ENCODE measurements around the gene ISOC2. TPM values are rescaled to one million over a fixed set of nuclear protein-coding genes. Genes with fewer than 3 reads are reported as not detected.
"Not testable (repeated sequence)": the region's sequence is repeated elsewhere in the genome, so short reads cannot be mapped to it uniquely, and the experiment has no call there.

Gene ISOC2, protein sequence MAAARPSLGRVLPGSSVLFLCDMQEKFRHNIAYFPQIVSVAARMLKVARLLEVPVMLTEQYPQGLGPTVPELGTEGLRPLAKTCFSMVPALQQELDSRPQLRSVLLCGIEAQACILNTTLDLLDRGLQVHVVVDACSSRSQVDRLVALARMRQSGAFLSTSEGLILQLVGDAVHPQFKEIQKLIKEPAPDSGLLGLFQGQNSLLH
- total RNA-seq = 10 to 100 TPM; 19.5 to 20.3 TPM

DNA sequence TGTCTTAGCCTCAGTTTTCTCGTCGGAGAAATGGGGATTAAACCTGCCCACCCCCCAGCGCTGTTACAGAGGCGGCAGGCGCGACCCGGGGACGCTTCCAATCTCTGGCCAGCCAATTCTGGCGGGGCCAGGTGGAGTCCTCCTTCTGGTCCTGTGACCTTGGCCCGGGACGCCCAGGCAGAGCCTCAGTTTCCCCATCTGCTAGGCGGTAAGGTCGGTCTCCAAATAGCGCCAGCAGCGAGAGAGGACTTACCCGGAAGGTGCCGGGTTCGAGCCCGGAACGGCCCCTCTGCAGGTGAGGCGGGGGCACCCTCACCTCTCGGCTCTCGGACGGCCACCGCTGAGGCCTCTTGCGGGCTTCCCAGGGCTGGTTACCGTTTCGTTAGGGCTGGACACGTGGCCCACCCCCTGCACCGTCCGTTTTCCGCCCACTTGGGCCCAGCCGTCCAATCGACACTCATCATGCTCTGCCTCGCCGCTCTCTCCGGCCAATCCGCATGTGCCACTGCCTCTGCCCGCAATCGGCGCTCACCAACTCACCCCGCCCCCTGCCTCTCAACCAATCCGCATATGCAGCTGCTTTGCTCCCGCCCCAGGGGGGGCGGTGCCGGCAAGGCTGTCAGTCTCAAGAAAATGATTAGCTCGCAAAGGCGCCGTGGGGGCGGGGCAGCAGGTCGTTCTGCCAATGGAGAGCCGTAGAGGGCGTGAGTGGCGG, at the start of gene ISOC2:
Gene ISOC2 (minus strand): TSS at position 384 of the 715 bp plus-strand sequence. CDS start 5,156 bp downstream, outside the sequence.
- peak; percentile 100 for DNase-seq
- peaks cover 29% of the 10 kb centered on the region for H3K4me1 Mint-ChIP-seq (ENCODE audit: low read depth)
- no peaks in the 10 kb centered on the region for H3K9me3 Mint-ChIP-seq
- peak within 1 kb of the TSS; percentile 88 to 92 for H3K4me3 Mint-ChIP-seq
- ATAC-seq (replicated peaks in 1 of 2) = peak; percentile 96 to 97
- H3K27ac Mint-ChIP-seq = peak within 1 kb of the TSS; percentile 64
- H3K36me3 Mint-ChIP-seq (ENCODE audit: insufficient read depth in 2 of 2) = no peaks in the 10 kb centered on the region
- no peaks in the 10 kb centered on the region for H3K27me3 Mint-ChIP-seq (ENCODE audit: low read depth)

GRCh38 chr19:55508120-55508519, 46.7 kb upstream of the ISOC2 start:
- peaks cover 7% of the 10 kb centered on the region for H3K27me3 Mint-ChIP-seq (ENCODE audit: low read depth)
- no peak overlapping the region for H3K4me3 Mint-ChIP-seq
- H3K9me3 Mint-ChIP-seq = peaks cover 2% of the 10 kb centered on the region in 2 donors
- H3K4me1 Mint-ChIP-seq (ENCODE audit: low read depth) = peaks cover 11% of the 10 kb centered on the region
- no peak overlapping the region for H3K27ac Mint-ChIP-seq
- no peak for DNase-seq
- peaks cover 0 to 2% of the 10 kb centered on the region in 2 donors for H3K36me3 Mint-ChIP-seq (ENCODE audit: insufficient read depth in 2 of 2)
- no peak for ATAC-seq (replicated peaks in 1 of 2)

GRCh38 chr19:55504981-55505380, 43.5 kb upstream of the ISOC2 start:
- ATAC-seq (replicated peaks in 1 of 2) = no peak
- peaks cover 0 to 3% of the 10 kb centered on the region in 2 donors for H3K36me3 Mint-ChIP-seq (ENCODE audit: insufficient read depth in 2 of 2)
- H3K4me3 Mint-ChIP-seq = no peak overlapping the region
- no peak overlapping the region for H3K27ac Mint-ChIP-seq
- H3K9me3 Mint-ChIP-seq = peaks cover 2 to 3% of the 10 kb centered on the region in 2 donors
- DNase-seq = no peak
- H3K27me3 Mint-ChIP-seq (ENCODE audit: low read depth) = no peaks in the 10 kb centered on the region
- peaks cover 25% of the 10 kb centered on the region for H3K4me1 Mint-ChIP-seq (ENCODE audit: low read depth)

DNA sequence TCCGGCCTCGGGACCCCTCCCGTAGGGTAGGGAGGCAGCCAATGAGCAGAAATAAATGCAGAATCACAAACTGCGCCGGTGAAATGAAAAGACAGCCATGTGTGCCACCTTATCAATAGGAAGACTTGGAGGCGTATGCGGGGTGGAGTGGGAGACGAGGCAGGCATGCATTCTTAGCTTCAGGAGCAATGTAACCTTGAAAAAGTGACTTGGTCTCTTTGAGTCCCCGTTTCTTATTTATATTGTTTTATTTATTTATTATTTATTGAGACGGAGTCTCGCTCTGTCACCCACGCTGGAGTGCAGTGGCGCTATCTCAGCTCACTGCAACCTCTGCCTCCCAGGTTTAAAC, 42.8 kb upstream of the ISOC2 start:
- DNase-seq = no peak
- ATAC-seq (replicated peaks in 1 of 2) = no peak
- H3K4me1 Mint-ChIP-seq (ENCODE audit: low read depth) = peaks cover 25% of the 10 kb centered on the region
- no peak overlapping the region for H3K27ac Mint-ChIP-seq
- H3K9me3 Mint-ChIP-seq = peaks cover 2 to 3% of the 10 kb centered on the region in 2 donors
- H3K4me3 Mint-ChIP-seq = peak overlapping the region; percentile 72 to 81
- H3K36me3 Mint-ChIP-seq (ENCODE audit: insufficient read depth in 2 of 2) = peaks cover 0 to 3% of the 10 kb centered on the region in 2 donors
- no peaks in the 10 kb centered on the region for H3K27me3 Mint-ChIP-seq (ENCODE audit: low read depth)

- Mint-ChIP-seq H3K27me3 (ENCODE audit: low read depth) (no peaks in the 10 kb centered on the region), H3K27ac (peak overlapping the region; percentile 84), H3K36me3 (ENCODE audit: insufficient read depth in 2 of 2) (peaks cover 0 to 3% of the 10 kb centered on the region in 2 donors), H3K4me1 (ENCODE audit: low read depth) (peaks cover 25% of the 10 kb centered on the region), H3K9me3 (peaks cover 2 to 3% of the 10 kb centered on the region in 2 donors), H3K4me3 (peak overlapping the region; percentile 72 to 81)
- ATAC-seq (replicated peaks in 1 of 2) (peak; percentile 96 to 97), DNase-seq (peak; percentile 93 to 95)
Measured at GRCh38 chr19:55503502-55504251, 42.2 kb upstream of the ISOC2 start.

GRCh38 chr19:55503157-55503501, 41.7 kb upstream of the ISOC2 start:
- Mint-ChIP-seq H3K4me1 (ENCODE audit: low read depth) (peaks cover 25% of the 10 kb centered on the region), H3K36me3 (ENCODE audit: insufficient read depth in 2 of 2) (peaks cover 0 to 3% of the 10 kb centered on the region in 2 donors), H3K4me3 (peak overlapping the region; percentile 72 to 81), H3K27ac (peak overlapping the region; percentile 84), H3K27me3 (ENCODE audit: low read depth) (no peaks in the 10 kb centered on the region), H3K9me3 (peaks cover 2 to 3% of the 10 kb centered on the region in 2 donors)
- ATAC-seq (replicated peaks in 1 of 2) = no peak
- DNase-seq = no peak

GRCh38 chr19:55502197-55502952, 40.9 kb upstream of the ISOC2 start:
- Mint-ChIP-seq H3K36me3 (ENCODE audit: insufficient read depth in 2 of 2) (peaks cover 0 to 3% of the 10 kb centered on the region in 2 donors), H3K9me3 (peaks cover 2 to 3% of the 10 kb centered on the region in 2 donors), H3K4me1 (ENCODE audit: low read depth) (peaks cover 25% of the 10 kb centered on the region), H3K27me3 (ENCODE audit: low read depth) (no peaks in the 10 kb centered on the region), H3K27ac (peak overlapping the region; percentile 11), H3K4me3 (peak overlapping the region; percentile 1 to 8)
- DNase-seq (no peak), ATAC-seq (replicated peaks in 1 of 2) (no peak)

GRCh38 chr19:55500368-55500952, 39.0 kb upstream of the ISOC2 start:
- no peak overlapping the region for H3K27ac Mint-ChIP-seq
- DNase-seq (no peak), ATAC-seq (replicated peaks in 1 of 2) (no peak)
- H3K9me3 Mint-ChIP-seq = peaks cover 2 to 3% of the 10 kb centered on the region in 2 donors
- no peaks in the 10 kb centered on the region for H3K27me3 Mint-ChIP-seq (ENCODE audit: low read depth)
- H3K36me3 Mint-ChIP-seq (ENCODE audit: insufficient read depth in 2 of 2) = peaks cover 0 to 3% of the 10 kb centered on the region in 2 donors
- H3K4me3 Mint-ChIP-seq = no peak overlapping the region
- H3K4me1 Mint-ChIP-seq (ENCODE audit: low read depth) = peaks cover 25% of the 10 kb centered on the region

- DNase-seq = no peak
- Mint-ChIP-seq H3K27ac (no peak overlapping the region), H3K9me3 (peaks cover 2 to 3% of the 10 kb centered on the region in 2 donors)
Measured at GRCh38 chr19:55498246-55498840, 36.9 kb upstream of the ISOC2 start.

GRCh38 chr19:55497763-55498162, 36.3 kb upstream of the ISOC2 start:
- no peak for ATAC-seq (replicated peaks in 1 of 2)
- Mint-ChIP-seq H3K4me1 (ENCODE audit: low read depth) (peaks cover 12% of the 10 kb centered on the region), H3K27ac (no peak overlapping the region), H3K9me3 (no peaks in the 10 kb centered on the region), H3K36me3 (ENCODE audit: insufficient read depth in 2 of 2) (no peaks in the 10 kb centered on the region), H3K4me3 (no peak overlapping the region), H3K27me3 (ENCODE audit: low read depth) (no peaks in the 10 kb centered on the region)
- no peak for DNase-seq

More at GRCh38 chr19:55498246-55498840, 36.9 kb upstream of the ISOC2 start:
- no peak for ATAC-seq (replicated peaks in 1 of 2)
- H3K36me3 Mint-ChIP-seq (ENCODE audit: insufficient read depth in 2 of 2) = peaks cover 0 to 3% of the 10 kb centered on the region in 2 donors
- peaks cover 17% of the 10 kb centered on the region for H3K4me1 Mint-ChIP-seq (ENCODE audit: low read depth)
- no peaks in the 10 kb centered on the region for H3K27me3 Mint-ChIP-seq (ENCODE audit: low read depth)
- no peak overlapping the region for H3K4me3 Mint-ChIP-seq

DNA sequence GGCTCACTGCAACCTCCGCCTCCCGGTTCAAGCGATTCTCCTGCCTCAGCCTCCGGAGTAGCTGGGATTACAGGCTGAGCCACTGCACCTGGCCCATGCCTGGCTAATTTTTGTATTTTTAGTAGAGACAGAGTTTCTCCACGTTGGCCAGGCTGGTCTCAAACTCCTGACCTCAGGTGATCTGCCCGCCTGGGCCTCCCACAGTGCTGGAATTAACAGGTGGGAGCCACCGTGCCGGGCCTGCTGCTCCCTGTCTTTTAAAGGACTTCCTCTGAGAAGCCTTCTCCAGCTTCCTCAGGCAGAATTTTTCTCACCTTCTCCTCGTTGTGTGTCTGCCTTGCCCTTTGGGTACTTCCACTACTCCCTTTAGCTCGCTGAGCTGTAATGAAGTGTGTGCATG, 35.4 kb upstream of the ISOC2 start:
- not testable (repeated sequence) for H3K27ac Mint-ChIP-seq; H3K27me3 Mint-ChIP-seq (ENCODE audit: low read depth); H3K4me3 Mint-ChIP-seq; H3K9me3 Mint-ChIP-seq; H3K36me3 Mint-ChIP-seq (ENCODE audit: insufficient read depth in 2 of 2); ATAC-seq (replicated peaks in 1 of 2); H3K4me1 Mint-ChIP-seq (ENCODE audit: low read depth); DNase-seq

- Mint-ChIP-seq H3K4me1 (ENCODE audit: low read depth) (no peaks in the 10 kb centered on the region), H3K4me3 (no peak overlapping the region), H3K9me3 (no peaks in the 10 kb centered on the region), H3K27ac (no peak overlapping the region), H3K36me3 (ENCODE audit: insufficient read depth in 2 of 2) (no peaks in the 10 kb centered on the region), H3K27me3 (ENCODE audit: low read depth) (no peaks in the 10 kb centered on the region)
- DNase-seq (no peak), ATAC-seq (replicated peaks in 1 of 2) (no peak)
Measured at GRCh38 chr19:55495646-55496349, 34.4 kb upstream of the ISOC2 start.
